ENCODE results near the gene RENBP.

DNA sequence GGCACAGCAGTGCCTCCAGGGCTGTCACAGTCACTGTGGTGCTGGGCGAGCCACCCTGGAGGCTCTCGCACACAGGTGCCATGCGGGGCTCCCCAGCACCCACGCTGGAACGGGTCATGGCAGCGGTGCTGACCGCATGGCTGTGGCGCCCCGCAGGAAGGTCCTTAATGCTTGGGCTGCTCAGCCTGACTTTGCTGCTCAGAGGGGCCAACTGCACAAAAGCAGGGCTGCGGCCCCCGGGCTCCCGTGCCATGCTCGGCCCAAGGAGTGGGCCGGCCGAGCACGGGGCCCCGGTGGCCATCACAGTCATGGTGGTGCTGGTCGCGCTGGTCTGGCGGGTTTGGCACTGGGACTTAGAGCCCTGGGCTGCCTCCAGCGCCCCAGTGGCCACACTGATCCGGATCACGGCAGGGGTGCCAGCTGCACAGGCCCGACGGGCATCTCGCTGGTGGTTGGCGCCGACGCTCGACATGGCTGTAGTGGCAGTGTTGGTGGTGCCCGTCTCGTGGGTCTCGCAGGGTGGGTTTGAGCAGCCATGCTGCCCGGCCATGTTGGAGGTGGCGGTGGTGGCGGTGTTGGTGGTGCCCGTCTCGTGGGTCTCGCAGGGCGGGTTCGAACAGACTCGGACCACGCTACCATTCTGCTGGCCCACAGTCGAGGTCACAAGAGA lies 10.2 kb upstream of the RENBP start:
- TF ChIP-seq, protein P1, sequence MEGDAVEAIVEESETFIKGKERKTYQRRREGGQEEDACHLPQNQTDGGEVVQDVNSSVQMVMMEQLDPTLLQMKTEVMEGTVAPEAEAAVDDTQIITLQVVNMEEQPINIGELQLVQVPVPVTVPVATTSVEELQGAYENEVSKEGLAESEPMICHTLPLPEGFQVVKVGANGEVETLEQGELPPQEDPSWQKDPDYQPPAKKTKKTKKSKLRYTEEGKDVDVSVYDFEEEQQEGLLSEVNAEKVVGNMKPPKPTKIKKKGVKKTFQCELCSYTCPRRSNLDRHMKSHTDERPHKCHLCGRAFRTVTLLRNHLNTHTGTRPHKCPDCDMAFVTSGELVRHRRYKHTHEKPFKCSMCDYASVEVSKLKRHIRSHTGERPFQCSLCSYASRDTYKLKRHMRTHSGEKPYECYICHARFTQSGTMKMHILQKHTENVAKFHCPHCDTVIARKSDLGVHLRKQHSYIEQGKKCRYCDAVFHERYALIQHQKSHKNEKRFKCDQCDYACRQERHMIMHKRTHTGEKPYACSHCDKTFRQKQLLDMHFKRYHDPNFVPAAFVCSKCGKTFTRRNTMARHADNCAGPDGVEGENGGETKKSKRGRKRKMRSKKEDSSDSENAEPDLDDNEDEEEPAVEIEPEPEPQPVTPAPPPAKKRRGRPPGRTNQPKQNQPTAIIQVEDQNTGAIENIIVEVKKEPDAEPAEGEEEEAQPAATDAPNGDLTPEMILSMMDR (conservative IDR thresholded peaks at IDR 0.05 in 1 of 2, IDR thresholded peaks at IDR 0.05 in 1 of 2; ENCODE audit: extremely low read depth in 1 of 2, insufficient read depth in 1 of 2, low read depth in 1 of 2, low read length in 2 of 2), result no peak
- no peak for TF ChIP-seq EZH2 (IDR thresholded peaks at IDR 0.05; ENCODE audit: borderline replicate concordance, low read length)

All from mammary epithelial cell (primary cell).